Measurements from ENCODE around the gene KRT1. TPM values are rescaled to one million over a fixed set of nuclear protein-coding genes. Genes with fewer than 3 reads are reported as not detected.

KRT1 gene
- total and polyA plus RNA-seq, 4 donors = 0.17 to 2.1 (median 0.48) TPM

DNA sequence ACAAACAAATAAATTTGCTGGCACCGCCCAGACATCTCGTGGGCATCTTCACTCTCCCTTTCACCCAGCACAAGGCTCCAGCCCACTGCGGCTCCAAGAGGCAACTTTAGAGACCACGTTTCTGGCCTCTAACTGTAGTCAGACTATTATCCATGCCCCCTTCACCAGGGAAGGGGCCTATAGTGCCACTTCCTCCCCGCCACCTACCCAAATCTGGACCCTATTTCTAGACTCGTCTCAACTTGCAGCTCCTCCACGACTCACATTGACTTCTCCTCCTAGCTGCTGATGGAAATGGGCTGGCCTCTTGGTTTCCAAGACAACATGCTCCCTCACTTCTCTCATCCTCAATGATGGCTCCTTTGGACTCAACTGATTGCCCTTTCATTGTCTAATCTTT, 12.3 kb downstream of the KRT1 start:
- H3K36me3 ChIP-seq (ENCODE audit: control insufficient read depth, insufficient read depth, low read length) = no peaks in the 10 kb centered on the region
- no peaks in the 10 kb centered on the region for H3K27me3 ChIP-seq (ENCODE audit: control insufficient read depth, insufficient read depth, low read length)
- H3K4me3 ChIP-seq (ENCODE audit: low read depth, low read length) = no peak overlapping the region
- no peaks in the 10 kb centered on the region for H3K4me1 ChIP-seq (ENCODE audit: control insufficient read depth, insufficient read depth, low read length)
- no peak overlapping the region for H3K27ac ChIP-seq (ENCODE audit: low read depth, low read length)
- peak in 1 of 6 donors; percentile 70 for DNase-seq (ENCODE audit: low read depth in 4 of 6, low spot score in 6 of 6)
- H3K9me3 ChIP-seq (ENCODE audit: control insufficient read depth, insufficient read depth, low read length) = no peaks in the 10 kb centered on the region
- 86% methylated on average over 6 of the region's 7 CpGs for WGBS (ENCODE audit: insufficient coverage)

DNA sequence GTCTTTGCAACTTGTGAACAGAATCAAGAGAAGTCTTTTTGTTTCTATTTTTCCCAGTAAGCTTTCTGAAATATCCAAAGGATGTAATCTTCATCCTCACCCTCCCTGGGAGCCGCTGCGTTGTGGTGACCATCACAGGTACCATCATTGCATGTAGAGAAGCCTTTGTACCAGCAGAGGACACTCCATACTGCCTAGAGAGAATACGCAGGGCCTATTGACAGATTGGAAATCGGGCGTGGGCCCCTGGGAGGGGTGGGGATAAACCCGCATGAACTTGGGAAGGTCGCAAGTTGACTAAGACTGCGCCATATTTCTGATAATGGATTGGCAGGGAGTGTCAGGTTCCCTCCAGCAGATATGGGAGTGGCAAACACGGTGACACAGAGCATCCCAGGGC, 12.7 kb downstream of the KRT1 start:
- no peak for DNase-seq (ENCODE audit: low read depth in 4 of 6, low spot score in 6 of 6)
- no peaks in the 10 kb centered on the region for H3K9me3 ChIP-seq (ENCODE audit: control insufficient read depth, insufficient read depth, low read length)
- no peaks in the 10 kb centered on the region for H3K36me3 ChIP-seq (ENCODE audit: control insufficient read depth, insufficient read depth, low read length)
- no peak overlapping the region for H3K27ac ChIP-seq (ENCODE audit: low read depth, low read length)
- no peaks in the 10 kb centered on the region for H3K27me3 ChIP-seq (ENCODE audit: control insufficient read depth, insufficient read depth, low read length)
- H3K4me1 ChIP-seq (ENCODE audit: control insufficient read depth, insufficient read depth, low read length) = no peaks in the 10 kb centered on the region
- 58% methylated on average over 7 of the region's 9 CpGs for WGBS (ENCODE audit: insufficient coverage)
- H3K4me3 ChIP-seq (ENCODE audit: low read depth, low read length) = no peak overlapping the region

DNA sequence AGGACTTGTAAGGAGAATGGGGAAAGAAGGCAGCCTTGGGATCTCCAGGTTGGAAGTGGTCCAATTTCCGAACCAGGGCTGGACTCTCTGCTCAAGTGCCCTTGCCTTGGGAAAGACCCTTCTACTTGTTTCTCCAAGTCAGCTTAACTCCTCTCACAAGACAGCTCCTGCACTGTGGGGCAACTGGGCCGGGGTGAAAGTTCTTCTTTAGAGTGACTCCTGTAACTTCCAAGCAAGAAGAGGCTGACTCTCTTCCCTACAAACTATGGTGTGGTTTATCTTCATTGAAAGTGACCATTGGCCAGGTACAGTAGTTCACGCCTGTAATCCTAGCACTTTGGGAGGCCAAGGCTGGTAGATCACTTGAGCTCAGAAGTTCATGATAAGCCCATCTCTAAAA, 13.7 kb downstream of the KRT1 start:
- no peak for DNase-seq (ENCODE audit: low read depth in 4 of 6, low spot score in 6 of 6)
- H3K27ac ChIP-seq (ENCODE audit: low read depth, low read length) = no peak overlapping the region
- H3K4me1 ChIP-seq (ENCODE audit: control insufficient read depth, insufficient read depth, low read length) = no peaks in the 10 kb centered on the region
- no peak overlapping the region for H3K4me3 ChIP-seq (ENCODE audit: low read depth, low read length)
- no peaks in the 10 kb centered on the region for H3K9me3 ChIP-seq (ENCODE audit: control insufficient read depth, insufficient read depth, low read length)
- WGBS (ENCODE audit: insufficient coverage) = 100% methylated on average over 1 of the region's 3 CpGs
- H3K27me3 ChIP-seq (ENCODE audit: control insufficient read depth, insufficient read depth, low read length) = no peaks in the 10 kb centered on the region
- no peaks in the 10 kb centered on the region for H3K36me3 ChIP-seq (ENCODE audit: control insufficient read depth, insufficient read depth, low read length)

DNA sequence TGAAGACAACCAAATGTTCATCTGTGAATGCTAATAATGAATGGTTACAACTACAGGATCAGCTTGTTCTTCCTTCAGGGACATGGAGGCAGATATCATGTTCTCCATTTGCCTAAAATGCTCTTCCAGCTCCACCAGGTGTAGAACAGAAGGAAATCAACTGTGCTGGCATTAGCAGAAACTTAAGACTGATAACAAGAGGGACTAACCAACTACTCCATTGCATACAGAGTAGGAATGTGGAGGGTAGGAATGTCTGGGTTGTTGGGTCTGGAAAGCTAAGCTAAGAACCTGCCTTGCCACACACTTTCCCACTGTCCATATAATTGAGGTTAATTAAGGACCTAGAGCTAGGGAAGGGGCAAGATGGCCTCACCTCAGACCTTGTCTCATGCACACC, 16.8 kb downstream of the KRT1 start:
- no peak for DNase-seq (ENCODE audit: low read depth in 4 of 6, low spot score in 6 of 6)
- Histone ChIP-seq H3K27ac (ENCODE audit: low read depth, low read length) (no peak overlapping the region), H3K4me3 (ENCODE audit: low read depth, low read length) (no peak overlapping the region), H3K36me3 (ENCODE audit: control insufficient read depth, insufficient read depth, low read length) (no peaks in the 10 kb centered on the region), H3K27me3 (ENCODE audit: control insufficient read depth, insufficient read depth, low read length) (no peaks in the 10 kb centered on the region), H3K4me1 (ENCODE audit: control insufficient read depth, insufficient read depth, low read length) (peaks cover 12% of the 10 kb centered on the region), H3K9me3 (ENCODE audit: control insufficient read depth, insufficient read depth, low read length) (no peaks in the 10 kb centered on the region)

DNA sequence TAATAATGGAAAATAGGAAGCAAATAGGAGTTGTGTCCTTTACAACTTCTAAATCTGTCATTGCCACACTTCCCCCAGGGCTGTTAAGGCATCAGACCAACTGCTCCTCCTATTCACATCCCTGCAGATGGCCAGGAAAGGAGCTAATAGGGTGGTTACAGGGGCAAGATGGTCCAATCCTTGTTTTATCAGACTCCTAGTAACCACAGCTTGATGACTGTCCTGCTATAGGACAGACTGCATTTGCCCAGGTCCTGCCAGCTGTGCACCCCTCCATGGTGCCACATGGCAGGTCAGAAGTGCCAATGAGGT, 17.3 kb downstream of the KRT1 start:
- no peaks in the 10 kb centered on the region for H3K36me3 ChIP-seq (ENCODE audit: control insufficient read depth, insufficient read depth, low read length)
- H3K4me1 ChIP-seq (ENCODE audit: control insufficient read depth, insufficient read depth, low read length) = peaks cover 12% of the 10 kb centered on the region
- no peaks in the 10 kb centered on the region for H3K9me3 ChIP-seq (ENCODE audit: control insufficient read depth, insufficient read depth, low read length)
- no peak overlapping the region for H3K4me3 ChIP-seq (ENCODE audit: low read depth, low read length)
- H3K27ac ChIP-seq (ENCODE audit: low read depth, low read length) = no peak overlapping the region
- H3K27me3 ChIP-seq (ENCODE audit: control insufficient read depth, insufficient read depth, low read length) = no peaks in the 10 kb centered on the region
- DNase-seq (ENCODE audit: low read depth in 4 of 6, low spot score in 6 of 6) = no peak

DNA sequence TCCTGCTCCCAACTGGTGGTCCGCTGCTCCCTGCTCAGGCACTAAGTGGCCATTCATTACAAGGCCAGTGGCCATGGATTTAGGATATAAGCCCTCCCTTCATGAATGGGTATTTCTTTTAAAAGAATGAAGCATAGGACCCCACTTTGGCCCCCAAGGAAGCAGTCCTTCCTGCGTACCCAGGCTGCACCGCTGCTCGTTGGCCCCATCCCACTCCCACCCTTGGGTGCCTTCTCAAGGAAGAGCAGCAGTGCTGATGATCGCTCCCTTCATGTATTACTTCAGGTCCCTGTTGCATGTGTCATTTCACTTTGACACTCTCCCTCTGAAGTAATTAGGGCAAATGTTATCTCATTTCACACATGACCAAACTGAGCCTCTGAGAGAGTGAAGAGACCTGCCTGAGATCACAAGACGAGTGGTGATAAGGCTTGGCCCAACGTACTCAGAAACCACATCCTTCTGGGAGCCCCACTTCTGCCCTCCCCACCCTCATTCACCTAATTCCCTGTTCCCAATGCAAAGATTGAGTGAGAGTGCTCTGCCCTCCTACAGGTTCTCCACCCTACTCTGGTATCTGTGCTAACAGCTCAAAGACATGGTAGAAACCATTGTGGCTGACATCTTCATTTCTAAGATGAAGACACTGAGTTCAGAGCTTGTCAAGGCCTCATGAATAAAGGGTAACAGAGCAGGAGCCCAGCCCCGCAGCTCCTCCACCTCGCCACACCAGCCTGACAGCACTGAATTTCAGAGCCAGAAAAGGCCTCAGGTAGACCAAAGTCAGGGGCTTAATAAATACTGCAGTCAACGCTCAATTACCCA, 17.9 kb downstream of the KRT1 start:
- H3K4me1 ChIP-seq (ENCODE audit: control insufficient read depth, insufficient read depth, low read length) = peaks cover 12% of the 10 kb centered on the region
- no peak overlapping the region for H3K27ac ChIP-seq (ENCODE audit: low read depth, low read length)
- no peak overlapping the region for H3K4me3 ChIP-seq (ENCODE audit: low read depth, low read length)
- no peaks in the 10 kb centered on the region for H3K9me3 ChIP-seq (ENCODE audit: control insufficient read depth, insufficient read depth, low read length)
- no peak for DNase-seq (ENCODE audit: low read depth in 4 of 6, low spot score in 6 of 6)
- H3K27me3 ChIP-seq (ENCODE audit: control insufficient read depth, insufficient read depth, low read length) = no peaks in the 10 kb centered on the region
- H3K36me3 ChIP-seq (ENCODE audit: control insufficient read depth, insufficient read depth, low read length) = no peaks in the 10 kb centered on the region
- 87% methylated on average over 8 of the region's 10 CpGs for WGBS (ENCODE audit: insufficient coverage)

DNA sequence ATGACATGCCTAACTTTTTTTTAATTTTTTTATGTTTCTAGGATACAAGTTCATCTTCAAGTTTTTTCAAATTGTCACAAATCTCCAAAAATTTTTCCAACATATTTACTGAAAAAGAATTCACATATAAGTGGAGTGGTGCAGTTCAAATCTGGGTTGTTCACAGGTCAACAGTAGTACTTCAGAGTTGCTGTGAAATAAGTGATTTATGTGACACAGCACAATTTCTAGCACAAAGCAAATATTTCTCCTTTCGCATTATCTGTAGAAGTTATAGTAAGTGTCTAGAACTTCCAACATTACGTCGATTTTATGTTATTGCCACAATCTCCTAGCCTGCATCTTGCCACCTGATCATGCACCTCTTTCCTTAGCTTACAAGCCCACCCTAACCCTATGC, 18.5 kb downstream of the KRT1 start:
- Histone ChIP-seq H3K36me3 (ENCODE audit: control insufficient read depth, insufficient read depth, low read length) (no peaks in the 10 kb centered on the region), H3K4me1 (ENCODE audit: control insufficient read depth, insufficient read depth, low read length) (peaks cover 14% of the 10 kb centered on the region), H3K27ac (ENCODE audit: low read depth, low read length) (no peak overlapping the region), H3K9me3 (ENCODE audit: control insufficient read depth, insufficient read depth, low read length) (no peaks in the 10 kb centered on the region), H3K4me3 (ENCODE audit: low read depth, low read length) (no peak overlapping the region), H3K27me3 (ENCODE audit: control insufficient read depth, insufficient read depth, low read length) (no peaks in the 10 kb centered on the region)
- DNase-seq (ENCODE audit: low read depth in 4 of 6, low spot score in 6 of 6) = no peak
- WGBS (ENCODE audit: insufficient coverage) = no CpG with 5 or more reads among the region's 3 CpGs

DNA sequence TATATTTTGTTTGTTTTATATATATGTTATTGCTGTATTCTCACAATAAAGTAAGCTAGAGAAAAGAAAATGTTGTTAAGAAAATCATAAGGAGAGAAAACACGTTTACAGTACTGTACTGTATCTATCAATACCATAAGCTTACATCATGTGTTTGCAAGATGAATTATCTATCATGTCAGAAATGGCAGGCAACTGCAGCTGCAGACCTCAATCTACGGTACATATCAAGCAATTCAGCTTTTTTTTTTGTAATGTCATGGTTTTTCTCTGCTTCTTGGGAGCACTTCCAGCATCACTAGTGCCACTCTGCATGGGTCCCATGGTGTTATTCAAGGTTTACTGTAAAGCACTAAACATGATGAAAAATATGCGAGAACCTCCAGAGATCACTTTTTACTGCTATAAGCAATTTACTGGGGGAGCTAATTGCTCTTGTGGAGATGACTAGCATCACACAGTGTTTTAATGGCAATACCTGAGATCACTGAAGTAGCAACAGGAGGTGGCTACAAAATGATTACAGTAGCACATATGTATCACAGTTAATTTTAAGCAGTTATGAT, 19.2 kb downstream of the KRT1 start:
- peak in 2 of 6 donors; percentile 50 to 96 for DNase-seq (ENCODE audit: low read depth in 4 of 6, low spot score in 6 of 6)
- Histone ChIP-seq H3K4me1 (ENCODE audit: control insufficient read depth, insufficient read depth, low read length) (peaks cover 16% of the 10 kb centered on the region), H3K4me3 (ENCODE audit: low read depth, low read length) (no peak overlapping the region), H3K36me3 (ENCODE audit: control insufficient read depth, insufficient read depth, low read length) (no peaks in the 10 kb centered on the region), H3K27ac (ENCODE audit: low read depth, low read length) (no peak overlapping the region), H3K9me3 (ENCODE audit: control insufficient read depth, insufficient read depth, low read length) (no peaks in the 10 kb centered on the region), H3K27me3 (ENCODE audit: control insufficient read depth, insufficient read depth, low read length) (no peaks in the 10 kb centered on the region)
- WGBS (ENCODE audit: insufficient coverage) = no CpG with 5 or more reads among the region's 3 CpGs

DNA sequence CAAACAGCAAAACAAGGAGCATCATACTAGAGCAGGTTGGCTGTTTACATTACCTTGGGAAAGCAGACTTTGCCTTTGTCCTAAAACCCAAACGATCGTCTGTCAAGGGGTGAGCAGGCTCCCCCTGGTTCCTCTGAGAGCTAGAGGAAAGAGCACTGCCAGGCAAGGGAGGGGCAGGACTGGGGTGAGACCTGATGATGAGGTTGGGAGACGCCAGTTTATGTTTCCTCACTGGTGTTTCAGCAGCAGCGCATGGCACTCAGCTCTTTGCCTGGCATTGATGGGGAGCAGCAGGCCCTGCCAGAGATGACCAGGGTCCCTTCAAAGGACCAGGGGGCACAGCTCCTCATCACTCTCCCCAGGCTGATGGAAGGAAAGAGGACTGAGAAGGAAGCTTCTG, 20.3 kb downstream of the KRT1 start:
- Histone ChIP-seq H3K27ac (ENCODE audit: low read depth, low read length) (no peak overlapping the region), H3K9me3 (ENCODE audit: control insufficient read depth, insufficient read depth, low read length) (no peaks in the 10 kb centered on the region), H3K4me3 (ENCODE audit: low read depth, low read length) (no peak overlapping the region), H3K27me3 (ENCODE audit: control insufficient read depth, insufficient read depth, low read length) (no peaks in the 10 kb centered on the region), H3K36me3 (ENCODE audit: control insufficient read depth, insufficient read depth, low read length) (no peaks in the 10 kb centered on the region), H3K4me1 (ENCODE audit: control insufficient read depth, insufficient read depth, low read length) (peaks cover 16% of the 10 kb centered on the region)
- no peak for DNase-seq (ENCODE audit: low read depth in 4 of 6, low spot score in 6 of 6)
- WGBS (ENCODE audit: insufficient coverage) = 79% methylated on average over 4 of the region's 4 CpGs

DNA sequence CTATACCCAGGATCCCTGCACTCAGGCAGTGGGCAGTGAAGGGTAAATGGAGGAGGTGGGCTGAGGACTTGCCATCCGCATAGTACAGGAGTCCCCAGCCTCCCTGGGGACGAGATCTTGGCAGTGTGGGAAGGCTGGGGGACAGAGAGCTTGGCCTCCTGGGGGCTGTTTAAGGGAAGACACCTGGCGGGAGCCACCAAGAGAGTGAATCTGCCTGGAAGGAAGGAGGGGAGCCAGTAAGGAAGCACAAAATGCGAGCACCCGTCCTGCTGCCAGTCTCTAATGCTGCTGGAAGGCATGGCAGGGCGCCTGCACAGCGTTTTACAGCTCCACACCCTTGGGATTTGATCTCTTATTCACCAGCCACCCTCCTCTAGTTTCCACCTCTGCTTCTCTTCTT, 20.8 kb downstream of the KRT1 start:
- Histone ChIP-seq H3K36me3 (ENCODE audit: control insufficient read depth, insufficient read depth, low read length) (no peaks in the 10 kb centered on the region), H3K9me3 (ENCODE audit: control insufficient read depth, insufficient read depth, low read length) (no peaks in the 10 kb centered on the region), H3K27me3 (ENCODE audit: control insufficient read depth, insufficient read depth, low read length) (no peaks in the 10 kb centered on the region), H3K4me1 (ENCODE audit: control insufficient read depth, insufficient read depth, low read length) (peaks cover 16% of the 10 kb centered on the region), H3K4me3 (ENCODE audit: low read depth, low read length) (no peak overlapping the region), H3K27ac (ENCODE audit: low read depth, low read length) (no peak overlapping the region)
- DNase-seq (ENCODE audit: low read depth in 4 of 6, low spot score in 6 of 6) = no peak
- WGBS (ENCODE audit: insufficient coverage) = 67% methylated on average over 7 of the region's 7 CpGs

Measured in spinal cord (tissue), 10 donors.